Hepatocyte (in vitro differentiated cells): ENCODE data around the gene GSPT2.
"Not testable (repeated sequence)": the region's sequence is repeated elsewhere in the genome, so short reads cannot be mapped to it uniquely, and the experiment has no call there.

Experiments
- EZH2 ChIP-seq: fragments of 200-600 bp; sonication (generic); IDR thresholded peaks from 2 replicates; pipeline ENCODE4 v1.6.1; 2016; ENCODE audit warnings: antibody characterized with exemption, mild to moderate bottlenecking, borderline replicate concordance
- TF ChIP-seq, protein P1 (sequence below): fragments of 200-600 bp; sonication (generic); IDR thresholded peaks from 2 replicates; pipeline ENCODE4 v1.5.1; 2016; ENCODE audit warnings: antibody characterized with exemption, mild to moderate bottlenecking; ENCODE audit not compliant: poor library complexity

GRCh38 chrX:51710277-51711164 lies 32.7 kb upstream of the GSPT2 start, which contains the start of gene CENPVL1:
- TF ChIP-seq, protein P1, sequence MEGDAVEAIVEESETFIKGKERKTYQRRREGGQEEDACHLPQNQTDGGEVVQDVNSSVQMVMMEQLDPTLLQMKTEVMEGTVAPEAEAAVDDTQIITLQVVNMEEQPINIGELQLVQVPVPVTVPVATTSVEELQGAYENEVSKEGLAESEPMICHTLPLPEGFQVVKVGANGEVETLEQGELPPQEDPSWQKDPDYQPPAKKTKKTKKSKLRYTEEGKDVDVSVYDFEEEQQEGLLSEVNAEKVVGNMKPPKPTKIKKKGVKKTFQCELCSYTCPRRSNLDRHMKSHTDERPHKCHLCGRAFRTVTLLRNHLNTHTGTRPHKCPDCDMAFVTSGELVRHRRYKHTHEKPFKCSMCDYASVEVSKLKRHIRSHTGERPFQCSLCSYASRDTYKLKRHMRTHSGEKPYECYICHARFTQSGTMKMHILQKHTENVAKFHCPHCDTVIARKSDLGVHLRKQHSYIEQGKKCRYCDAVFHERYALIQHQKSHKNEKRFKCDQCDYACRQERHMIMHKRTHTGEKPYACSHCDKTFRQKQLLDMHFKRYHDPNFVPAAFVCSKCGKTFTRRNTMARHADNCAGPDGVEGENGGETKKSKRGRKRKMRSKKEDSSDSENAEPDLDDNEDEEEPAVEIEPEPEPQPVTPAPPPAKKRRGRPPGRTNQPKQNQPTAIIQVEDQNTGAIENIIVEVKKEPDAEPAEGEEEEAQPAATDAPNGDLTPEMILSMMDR, result not testable (repeated sequence)
- TF ChIP-seq EZH2, result not testable (repeated sequence)
